Sigmoid colon (tissue), 4 donors: Measurements from ENCODE around the gene FILIP1L.

Experiments used
- POLR2A ChIP-seq, 2 donors: fragments of 450-650 bp; IDR thresholded peaks; one replicate each; pipeline ENCODE4 v1.6.1; 2016; ENCODE audit warnings: antibody characterized with exemption in 2 of 2, mild to moderate bottlenecking in 2 of 2, moderate library complexity in 2 of 2
- POLR2AphosphoS5 ChIP-seq, 4 donors: sonication (generic); formaldehyde crosslinking; IDR thresholded peaks; one replicate each; pipeline ENCODE4 v1.6.1; 2017; ENCODE audit warnings: antibody characterized with exemption in 4 of 4
- TF ChIP-seq, protein P1 (sequence below), 4 experiments: fragments of 450-650 bp in 3 of 4; fragments of 200-600 bp in 1 of 4; IDR thresholded peaks; one replicate each; pipeline ENCODE4 v1.5.1; 2016 to 2019; ENCODE audit warnings: antibody characterized with exemption in 4 of 4, mild to moderate bottlenecking in 3 of 4, moderate library complexity in 2 of 4

- TF ChIP-seq, protein P1, sequence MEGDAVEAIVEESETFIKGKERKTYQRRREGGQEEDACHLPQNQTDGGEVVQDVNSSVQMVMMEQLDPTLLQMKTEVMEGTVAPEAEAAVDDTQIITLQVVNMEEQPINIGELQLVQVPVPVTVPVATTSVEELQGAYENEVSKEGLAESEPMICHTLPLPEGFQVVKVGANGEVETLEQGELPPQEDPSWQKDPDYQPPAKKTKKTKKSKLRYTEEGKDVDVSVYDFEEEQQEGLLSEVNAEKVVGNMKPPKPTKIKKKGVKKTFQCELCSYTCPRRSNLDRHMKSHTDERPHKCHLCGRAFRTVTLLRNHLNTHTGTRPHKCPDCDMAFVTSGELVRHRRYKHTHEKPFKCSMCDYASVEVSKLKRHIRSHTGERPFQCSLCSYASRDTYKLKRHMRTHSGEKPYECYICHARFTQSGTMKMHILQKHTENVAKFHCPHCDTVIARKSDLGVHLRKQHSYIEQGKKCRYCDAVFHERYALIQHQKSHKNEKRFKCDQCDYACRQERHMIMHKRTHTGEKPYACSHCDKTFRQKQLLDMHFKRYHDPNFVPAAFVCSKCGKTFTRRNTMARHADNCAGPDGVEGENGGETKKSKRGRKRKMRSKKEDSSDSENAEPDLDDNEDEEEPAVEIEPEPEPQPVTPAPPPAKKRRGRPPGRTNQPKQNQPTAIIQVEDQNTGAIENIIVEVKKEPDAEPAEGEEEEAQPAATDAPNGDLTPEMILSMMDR (IDR thresholded peaks at IDR 0.05): no peak
- TF ChIP-seq POLR2AphosphoS5 (IDR thresholded peaks at IDR 0.05): no peak
- no peak for TF ChIP-seq POLR2A (IDR thresholded peaks at IDR 0.05)
Measured at GRCh38 chr3:99980606-99981005, 133.7 kb downstream of the FILIP1L start.
